Measurements from ENCODE around the gene DNAJB13.

DNA sequence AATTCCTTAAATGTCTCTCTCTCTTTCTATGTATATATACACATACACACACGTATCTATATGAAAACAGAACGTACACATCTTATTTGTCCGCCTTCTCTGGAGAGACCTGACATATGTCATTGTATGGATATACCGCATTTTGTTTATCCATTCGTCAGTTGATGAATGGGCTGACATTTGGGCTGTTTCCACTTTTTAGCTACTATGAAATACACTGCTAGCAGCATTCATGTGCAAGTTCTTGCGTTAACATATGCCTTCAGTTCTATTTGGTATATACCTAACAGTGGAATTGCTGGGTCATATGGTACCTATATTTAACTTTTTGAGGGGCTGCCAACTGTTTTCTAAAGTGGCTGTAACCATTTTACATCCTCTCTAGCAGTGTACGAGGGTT is 18.0 kb upstream of the DNAJB13 start:
- no peak for TF ChIP-seq POLR2AphosphoS5 (IDR thresholded peaks at IDR 0.05; ENCODE audit: low read depth, low read length)
- no peak for TF ChIP-seq POLR2A (IDR thresholded peaks at IDR 0.05; ENCODE audit: low read depth, low read length)

Measured in GM12891 (cell line).